ENCODE data around the gene RNF187.
"Not testable (repeated sequence)": the region's sequence is repeated elsewhere in the genome, so short reads cannot be mapped to it uniquely, and the experiment has no call there.

The RNF187 gene

DNA sequence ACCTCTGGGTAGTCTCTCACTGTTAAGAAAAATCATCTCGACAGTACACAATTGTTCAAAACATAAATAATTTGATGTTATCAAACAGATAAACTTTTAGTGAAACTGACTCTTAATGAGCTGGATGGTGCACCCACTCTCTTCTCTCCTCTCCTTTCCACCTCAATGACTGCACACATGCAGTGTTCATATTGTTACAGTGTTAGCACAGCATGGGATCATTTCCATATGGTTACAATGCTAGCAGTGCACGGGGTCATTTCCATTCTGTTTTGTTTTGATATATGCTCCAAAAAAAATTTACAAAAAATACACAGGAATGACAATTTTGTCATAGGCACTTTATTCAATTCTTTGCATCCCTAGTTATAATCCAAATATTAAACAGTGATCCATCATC, 26.4 kb upstream of the RNF187 start:
- no peak for DNase-seq (ENCODE audit: low spot score)

- DNase-seq (ENCODE audit: low spot score) = no peak
Measured at GRCh38 chr1:228462560-228462959, 24.6 kb upstream of the RNF187 start.

- no peak for DNase-seq (ENCODE audit: low spot score)
Measured at GRCh38 chr1:228463009-228463558, 24.1 kb upstream of the RNF187 start.

GRCh38 chr1:228463559-228464455, 23.4 kb upstream of the RNF187 start:
- DNase-seq (ENCODE audit: low spot score) = no peak

GRCh38 chr1:228464487-228464983, 22.6 kb upstream of the RNF187 start:
- peak; percentile 42 for DNase-seq (ENCODE audit: low spot score)

- no peak for DNase-seq (ENCODE audit: low spot score)
Measured at GRCh38 chr1:228465141-228465540, 22.0 kb upstream of the RNF187 start.

- DNase-seq (ENCODE audit: low spot score) = no peak
Measured at GRCh38 chr1:228465571-228466146, 21.5 kb upstream of the RNF187 start.

DNA sequence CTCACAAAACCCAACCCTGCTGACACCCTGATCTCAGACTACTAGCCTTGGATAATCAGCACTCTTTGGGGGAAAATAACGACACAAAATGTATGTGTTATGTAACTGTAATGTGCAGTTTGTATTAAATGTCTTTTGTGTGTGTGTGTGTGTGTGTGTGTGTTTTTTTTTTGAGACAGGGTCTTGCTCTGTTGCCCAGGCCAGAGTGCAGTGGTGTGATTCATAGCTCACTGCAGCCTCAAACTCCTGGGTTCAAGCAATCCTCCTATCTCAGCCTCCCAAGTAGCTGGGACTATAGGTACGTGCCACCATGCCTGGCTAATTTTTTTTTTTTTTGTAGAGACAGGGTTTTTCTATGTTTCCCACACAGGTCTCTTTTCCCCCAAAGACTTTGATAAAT, 19.0 kb upstream of the RNF187 start:
- DNase-seq (ENCODE audit: low spot score) = not testable (repeated sequence)

- DNase-seq (ENCODE audit: low spot score) = no peak
Measured at GRCh38 chr1:228469413-228470162, 17.6 kb upstream of the RNF187 start.

GRCh38 chr1:228471154-228471761, 15.9 kb upstream of the RNF187 start:
- no peak for DNase-seq (ENCODE audit: low spot score)

DNA sequence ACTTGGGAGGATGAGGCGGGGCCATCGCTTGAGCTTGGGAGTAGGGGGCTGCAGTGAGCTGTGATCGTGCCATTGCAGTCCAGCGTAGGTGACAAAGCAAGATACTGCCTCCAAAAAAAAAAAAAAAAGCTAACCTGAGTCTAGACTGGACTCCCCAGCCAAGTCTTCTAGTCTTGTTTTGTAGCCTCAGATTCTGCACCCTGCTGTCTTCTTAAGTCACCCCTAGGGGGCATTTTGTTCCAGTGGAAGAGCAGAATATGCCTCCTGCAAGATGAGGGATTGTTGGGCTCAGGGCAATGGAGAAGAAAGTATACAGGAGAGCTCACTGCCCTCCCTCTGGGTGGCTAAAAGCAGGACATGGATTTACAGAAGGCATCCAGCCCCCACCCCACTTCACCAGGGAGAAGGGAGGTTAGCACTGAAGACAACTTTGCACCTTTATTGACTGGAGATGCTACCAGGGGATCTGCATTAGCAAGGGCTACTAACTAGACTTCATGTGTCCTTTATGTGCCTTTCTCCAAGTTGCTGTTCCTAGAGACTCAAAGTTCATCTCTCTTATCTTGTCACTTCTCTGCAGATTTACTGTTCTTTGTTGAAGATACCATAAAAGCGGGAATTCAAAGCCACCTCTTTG, 15.3 kb upstream of the RNF187 start:
- DNase-seq (ENCODE audit: low spot score) = no peak

DNA sequence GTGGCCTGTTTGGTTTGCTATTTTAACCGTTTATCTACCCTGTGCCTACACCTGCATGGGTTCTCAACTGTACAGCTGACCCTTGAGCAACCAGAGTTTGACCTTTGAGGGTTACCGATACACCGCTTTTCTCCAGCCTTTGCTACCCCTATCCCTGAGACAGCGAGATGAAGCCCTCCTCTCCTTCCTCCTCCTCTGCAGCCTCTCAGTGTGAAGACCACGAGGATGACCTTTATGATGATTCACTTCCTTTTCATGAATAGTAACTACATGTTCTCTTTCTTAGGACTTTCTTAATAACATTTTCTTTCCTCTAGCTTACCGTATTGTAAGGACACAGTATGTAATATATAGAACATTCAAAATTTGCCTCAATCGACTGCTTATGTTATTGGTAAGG, 14.5 kb upstream of the RNF187 start:
- DNase-seq (ENCODE audit: low spot score) = no peak

DNA sequence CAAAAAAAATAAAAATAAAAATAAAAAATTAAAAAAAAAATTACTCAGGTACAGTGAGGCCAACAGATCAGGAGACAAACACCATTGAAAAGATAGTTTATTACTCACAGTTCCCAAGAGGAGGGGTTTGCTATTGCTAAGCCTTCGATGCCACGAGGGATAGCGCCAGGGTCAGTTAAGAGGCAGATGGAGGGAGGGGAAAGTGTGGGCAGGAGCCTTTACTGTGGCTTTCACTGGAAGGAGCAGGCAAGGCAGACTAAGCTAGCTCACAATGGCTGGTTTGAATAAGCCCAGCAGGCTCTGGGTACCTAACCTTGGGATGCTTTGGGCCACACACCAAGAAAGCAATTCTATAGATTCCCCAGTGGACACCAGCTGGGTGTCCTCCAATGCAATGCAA, 12.7 kb upstream of the RNF187 start:
- DNase-seq (ENCODE audit: low spot score) = no peak

DNA sequence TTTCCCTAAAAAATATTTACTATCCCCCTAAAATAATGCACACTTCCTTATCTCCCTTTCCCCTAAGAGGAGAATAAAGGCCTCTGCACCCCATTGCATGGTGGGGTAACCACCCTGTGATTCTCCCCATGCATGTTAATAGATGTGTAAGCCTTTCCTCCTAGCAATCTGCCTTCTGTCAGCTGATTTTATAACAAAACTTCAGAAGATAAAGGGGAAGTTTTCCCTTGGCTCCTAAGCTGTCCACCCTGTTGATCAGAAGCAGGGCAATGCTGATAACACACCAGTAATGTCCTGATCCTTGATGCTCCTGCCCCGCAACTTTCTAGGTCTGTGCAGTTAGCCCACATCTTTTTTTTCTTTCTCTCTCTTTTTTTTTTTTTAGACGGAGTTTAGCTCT, 11.4 kb upstream of the RNF187 start:
- no peak for DNase-seq (ENCODE audit: low spot score)

DNA sequence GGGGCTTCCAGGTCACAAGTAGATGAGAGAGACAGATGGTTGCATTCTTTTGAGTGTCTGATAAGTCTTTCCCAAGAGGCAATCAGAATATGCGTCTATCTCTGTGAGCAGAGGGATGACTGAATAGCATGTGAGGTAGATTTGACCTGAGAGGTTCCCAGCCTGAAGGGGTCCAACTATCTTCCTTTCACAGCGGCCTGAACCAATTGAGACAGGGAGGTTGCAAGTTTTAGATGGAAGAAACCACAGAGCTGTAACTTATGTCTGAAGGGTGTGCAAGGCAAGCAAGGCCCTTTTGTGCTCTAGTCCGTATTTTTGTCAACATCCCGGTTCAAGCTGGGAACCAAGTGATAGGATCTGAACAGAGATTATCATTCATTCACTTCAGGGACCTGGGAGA, 9.9 kb upstream of the RNF187 start:
- DNase-seq (ENCODE audit: low spot score) = no peak

DNA sequence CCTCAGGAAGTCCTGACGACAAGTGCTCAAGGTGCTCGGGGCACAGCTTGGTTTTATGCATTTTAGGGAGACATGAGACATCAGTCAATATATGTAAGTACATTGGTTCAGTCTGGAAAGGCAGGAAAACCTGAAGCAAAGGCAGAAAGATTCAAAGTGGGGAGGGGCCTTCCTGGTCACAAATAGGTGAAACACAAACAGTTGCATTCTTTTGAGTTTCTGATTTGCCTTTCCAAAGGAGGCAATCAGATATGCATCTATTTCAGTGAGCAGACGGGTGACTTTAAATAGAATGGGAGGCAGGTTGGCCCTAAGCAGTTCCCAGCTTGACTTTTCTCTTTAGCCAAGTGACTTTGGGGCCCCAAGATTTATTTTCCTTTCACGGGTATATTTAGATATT, 8.9 kb upstream of the RNF187 start:
- no peak for DNase-seq (ENCODE audit: low spot score)

DNA sequence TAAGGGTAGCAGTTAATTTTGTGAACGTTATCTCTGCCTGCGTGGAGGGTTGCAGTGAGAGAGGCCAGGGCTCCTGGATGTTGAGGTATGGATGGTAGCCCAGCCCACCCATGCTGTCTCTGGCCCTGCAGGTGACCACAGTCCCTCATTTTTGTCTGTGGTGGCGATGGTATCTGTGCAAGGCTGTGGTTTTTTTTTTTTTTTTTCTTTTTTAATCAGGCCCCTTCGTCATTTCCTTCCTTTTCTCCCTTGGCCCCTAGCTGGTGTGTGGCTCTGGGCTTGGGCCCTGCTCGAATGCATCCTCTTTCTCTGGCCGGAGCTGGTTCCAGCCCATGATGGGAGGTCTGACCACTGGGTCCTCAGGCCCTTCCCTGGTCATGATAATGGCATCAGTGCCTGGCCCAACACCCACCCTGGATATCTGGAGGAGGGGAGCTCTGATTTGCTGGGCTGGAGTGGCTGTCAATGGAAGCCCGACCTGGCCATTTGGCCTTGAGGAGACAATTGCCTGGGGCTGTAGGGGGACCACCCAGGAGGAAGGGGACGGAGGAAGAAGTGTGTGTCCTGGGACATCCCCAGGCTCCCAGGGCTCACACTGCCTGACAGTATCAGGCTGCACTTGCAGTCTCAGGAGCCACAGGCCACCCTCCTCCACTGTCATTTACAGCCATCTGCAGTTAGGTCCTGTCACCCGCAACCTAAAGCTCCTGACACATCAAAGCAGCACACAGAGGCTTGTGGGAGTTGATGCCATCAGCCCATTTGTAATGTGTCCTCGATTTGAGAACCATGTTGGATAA, 8.1 kb upstream of the RNF187 start:
- DNase-seq (ENCODE audit: low spot score) = no peak

- DNase-seq (ENCODE audit: low spot score) = no peak
Measured at GRCh38 chr1:228483789-228484188, 3.4 kb upstream of the RNF187 start.

DNA sequence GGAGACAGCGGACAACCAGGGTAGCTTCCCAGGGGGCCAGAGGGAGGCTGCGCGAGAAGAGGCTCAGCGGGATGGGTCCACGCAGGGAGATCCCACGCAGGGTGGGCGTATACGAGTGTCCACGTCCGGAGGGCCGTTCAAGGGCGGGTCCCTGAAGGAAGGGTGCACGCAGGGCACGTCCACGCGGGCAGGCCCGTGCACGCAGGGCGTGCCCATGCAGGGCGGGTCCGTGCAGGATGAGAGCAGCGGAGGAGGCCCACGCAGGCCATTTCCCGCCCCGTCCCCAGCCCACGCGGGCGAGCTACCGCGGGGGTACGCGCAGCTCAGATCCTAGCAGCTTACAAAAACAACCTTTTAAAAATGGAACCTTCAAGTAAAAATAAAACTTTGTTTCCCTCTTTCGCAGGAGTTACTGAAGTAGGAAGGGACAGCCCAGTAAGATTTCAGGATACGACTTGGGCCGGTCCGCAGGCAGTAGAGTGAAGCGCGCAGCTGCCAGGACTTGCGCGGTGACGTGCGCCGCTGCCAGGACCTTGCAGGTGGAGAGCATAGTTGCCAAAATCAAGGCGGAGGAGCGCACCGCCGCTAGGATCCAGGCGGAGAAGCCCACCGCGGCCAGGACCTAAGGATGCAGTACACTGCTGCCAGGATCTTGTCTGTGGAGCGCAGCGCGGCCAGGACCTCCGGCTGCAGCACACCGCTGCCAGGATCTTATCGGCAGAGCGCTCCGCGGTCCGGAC, 416 bp upstream of the RNF187 start:
- peak; percentile 88 for DNase-seq (ENCODE audit: low spot score)
